ENCODE data around the gene SMCO2. TPM values are rescaled to one million over a fixed set of nuclear protein-coding genes. Genes with fewer than 3 reads are reported as not detected.

SMCO2 gene
- total RNA-seq, 1 experiment from 2014 or later = not detected

GRCh38 chr12:27437839-27438238 is 8.7 kb upstream of the SMCO2 start:
- Histone ChIP-seq H3K36me3 (no peaks in the 10 kb centered on the region), H3K4me3 (no peak overlapping the region), H3K9me3 (no peaks in the 10 kb centered on the region), H3K27me3 (no peaks in the 10 kb centered on the region)
- no peak for DNase-seq

- Histone ChIP-seq H3K9me3 (peaks cover 2% of the 10 kb centered on the region; the same call in 1 of the 2 replicates), H3K27me3 (no peaks in the 10 kb centered on the region), H3K4me3 (no peak overlapping the region), H3K36me3 (no peaks in the 10 kb centered on the region)
- DNase-seq = no peak
Measured at GRCh38 chr12:27447761-27448160, 1.2 kb downstream of the SMCO2 start.

GRCh38 chr12:27449026-27449425 is 2.5 kb downstream of the SMCO2 start:
- H3K27me3 ChIP-seq = no peaks in the 10 kb centered on the region
- H3K9me3 ChIP-seq = peaks cover 2% of the 10 kb centered on the region; the same call in 1 of the 2 replicates
- H3K4me3 ChIP-seq = no peak overlapping the region
- H3K36me3 ChIP-seq = no peaks in the 10 kb centered on the region
- DNase-seq = no peak

- 0 out of 2 replicates have a peak, but pooled peaks cover 2% of the 10 kb centered on the region for H3K9me3 ChIP-seq
- H3K27me3 ChIP-seq = no peaks in the 10 kb centered on the region
- H3K36me3 ChIP-seq = no peaks in the 10 kb centered on the region
- no peak for DNase-seq
- no peak overlapping the region for H3K4me3 ChIP-seq
Measured at GRCh38 chr12:27449893-27450534, 3.5 kb downstream of the SMCO2 start.

- H3K9me3 ChIP-seq = no peaks in the 10 kb centered on the region
- H3K27me3 ChIP-seq = no peaks in the 10 kb centered on the region
- no peak overlapping the region for H3K4me3 ChIP-seq
- no peaks in the 10 kb centered on the region for H3K36me3 ChIP-seq
- DNase-seq = no peak
Measured at GRCh38 chr12:27451036-27451825, 4.7 kb downstream of the SMCO2 start.

- no peak for DNase-seq
- H3K9me3 ChIP-seq = no peaks in the 10 kb centered on the region
- H3K36me3 ChIP-seq = no peaks in the 10 kb centered on the region
- no peak overlapping the region for H3K4me3 ChIP-seq
- no peaks in the 10 kb centered on the region for H3K27me3 ChIP-seq
Measured at GRCh38 chr12:27453421-27453820, 6.9 kb downstream of the SMCO2 start.

GRCh38 chr12:27455589-27455988 is 9.1 kb downstream of the SMCO2 start:
- Histone ChIP-seq H3K9me3 (no peaks in the 10 kb centered on the region), H3K27me3 (no peaks in the 10 kb centered on the region), H3K4me3 (no peak overlapping the region), H3K36me3 (no peaks in the 10 kb centered on the region)
- DNase-seq = no peak

GRCh38 chr12:27456618-27457017 is 10.1 kb downstream of the SMCO2 start:
- H3K4me3 ChIP-seq = no peak overlapping the region
- no peaks in the 10 kb centered on the region for H3K36me3 ChIP-seq
- no peaks in the 10 kb centered on the region for H3K27me3 ChIP-seq
- no peaks in the 10 kb centered on the region for H3K9me3 ChIP-seq
- no peak for DNase-seq

GRCh38 chr12:27460471-27460978 is 14.0 kb downstream of the SMCO2 start:
- Histone ChIP-seq H3K9me3 (no peaks in the 10 kb centered on the region), H3K27me3 (no peaks in the 10 kb centered on the region), H3K4me3 (no peak overlapping the region), H3K36me3 (no peaks in the 10 kb centered on the region)
- peak; percentile 44 for DNase-seq

- DNase-seq = peak; percentile 13
- Histone ChIP-seq H3K4me3 (no peak overlapping the region), H3K9me3 (no peaks in the 10 kb centered on the region), H3K36me3 (no peaks in the 10 kb centered on the region), H3K27me3 (no peaks in the 10 kb centered on the region)
Measured at GRCh38 chr12:27462151-27462694, 15.7 kb downstream of the SMCO2 start.

GRCh38 chr12:27462851-27463250 is 16.3 kb downstream of the SMCO2 start:
- no peaks in the 10 kb centered on the region for H3K27me3 ChIP-seq
- peak; percentile 5 for DNase-seq
- H3K9me3 ChIP-seq = no peaks in the 10 kb centered on the region
- no peak overlapping the region for H3K4me3 ChIP-seq
- H3K36me3 ChIP-seq = no peaks in the 10 kb centered on the region

GRCh38 chr12:27463511-27464219 is 17.1 kb downstream of the SMCO2 start:
- no peaks in the 10 kb centered on the region for H3K27me3 ChIP-seq
- DNase-seq = no peak
- no peaks in the 10 kb centered on the region for H3K36me3 ChIP-seq
- H3K9me3 ChIP-seq = no peaks in the 10 kb centered on the region
- H3K4me3 ChIP-seq = no peak overlapping the region

GRCh38 chr12:27464220-27464554 is 17.7 kb downstream of the SMCO2 start:
- Histone ChIP-seq H3K4me3 (no peak overlapping the region), H3K9me3 (no peaks in the 10 kb centered on the region)
- peak; percentile 97 for DNase-seq

GRCh38 chr12:27467641-27468040 is 21.1 kb downstream of the SMCO2 start:
- H3K36me3 ChIP-seq = no peaks in the 10 kb centered on the region

More at GRCh38 chr12:27464220-27464554, 17.7 kb downstream of the SMCO2 start:
- Histone ChIP-seq H3K36me3 (no peaks in the 10 kb centered on the region), H3K27me3 (no peaks in the 10 kb centered on the region)

GRCh38 chr12:27468241-27468640 is 21.7 kb downstream of the SMCO2 start:
- DNase-seq = no peak
- no peaks in the 10 kb centered on the region for H3K27me3 ChIP-seq
- no peaks in the 10 kb centered on the region for H3K36me3 ChIP-seq
- no peaks in the 10 kb centered on the region for H3K9me3 ChIP-seq
- no peak overlapping the region for H3K4me3 ChIP-seq

More at GRCh38 chr12:27467641-27468040, 21.1 kb downstream of the SMCO2 start:
- Histone ChIP-seq H3K4me3 (no peak overlapping the region), H3K9me3 (no peaks in the 10 kb centered on the region), H3K27me3 (no peaks in the 10 kb centered on the region)
- no peak for DNase-seq

GRCh38 chr12:27469176-27469736 is 22.7 kb downstream of the SMCO2 start:
- Histone ChIP-seq H3K36me3 (no peaks in the 10 kb centered on the region), H3K27me3 (no peaks in the 10 kb centered on the region), H3K4me3 (no peak overlapping the region), H3K9me3 (no peaks in the 10 kb centered on the region)
- DNase-seq = no peak

- no peaks in the 10 kb centered on the region for H3K36me3 ChIP-seq
- peaks cover 22% of the 10 kb centered on the region for H3K9me3 ChIP-seq
- no peak for DNase-seq
- H3K27me3 ChIP-seq = no peaks in the 10 kb centered on the region
- no peak overlapping the region for H3K4me3 ChIP-seq
Measured at GRCh38 chr12:27472604-27473003, 26.1 kb downstream of the SMCO2 start.

Measured in MG63 (cell line).